GM18505 (cell line): ENCODE results near the gene ASCL3.
"Not testable (repeated sequence)": the region's sequence is repeated elsewhere in the genome, so short reads cannot be mapped to it uniquely, and the experiment has no call there.

Experiments used
- ATAC-seq: cut with Tn5 transposase; IDR thresholded peaks from one replicate; pipeline ENCODE4 v1.9.1; 2021; ENCODE audit not compliant: unreplicated experiment
- POLR2A ChIP-seq: IDR thresholded peaks from 4 replicates; pipeline ENCODE4 v1.6.1; 2011; ENCODE audit warnings: borderline replicate concordance; ENCODE audit not compliant: insufficient read depth, insufficient read length; ENCODE audit errors: extremely low read depth

ASCL3 gene

GRCh38 chr11:8964324-8965320 is 21.8 kb upstream of the ASCL3 start, which contains the start of gene TMEM9B:
Gene TMEM9B (minus strand): TSS chr11:8964442. CDS start chr11:8964313, 129 bp downstream.
- peak; percentile 73 for ATAC-seq
- peak; percentile 83 for TF ChIP-seq POLR2A

GRCh38 chr11:8963569-8964323 is 20.9 kb upstream of the ASCL3 start:
- ATAC-seq: peak; percentile 58
- no peak for TF ChIP-seq POLR2A

GRCh38 chr11:8962841-8963240 is 20.0 kb upstream of the ASCL3 start:
- TF ChIP-seq POLR2A: no peak
- no peak for ATAC-seq

GRCh38 chr11:8961401-8961800 is 18.6 kb upstream of the ASCL3 start:
- no peak for TF ChIP-seq POLR2A
- ATAC-seq: no peak

- no peak for TF ChIP-seq POLR2A
- ATAC-seq: no peak
Measured at GRCh38 chr11:8959546-8960166, 16.8 kb upstream of the ASCL3 start.

- ATAC-seq: no peak
- no peak for TF ChIP-seq POLR2A
Measured at GRCh38 chr11:8956860-8957259, 14.0 kb upstream of the ASCL3 start.

- no peak for TF ChIP-seq POLR2A
- no peak for ATAC-seq
Measured at GRCh38 chr11:8948886-8949285, 6.1 kb upstream of the ASCL3 start.

- no peak for ATAC-seq
- no peak for TF ChIP-seq POLR2A
Measured at GRCh38 chr11:8947230-8947943, 4.6 kb upstream of the ASCL3 start.

- ATAC-seq: no peak
- no peak for TF ChIP-seq POLR2A
Measured at GRCh38 chr11:8941341-8942103, 1.3 kb downstream of the ASCL3 start.

- no peak for TF ChIP-seq POLR2A
- no peak for ATAC-seq
Measured at GRCh38 chr11:8937659-8938058, 5.2 kb downstream of the ASCL3 start.

GRCh38 chr11:8937159-8937558 is 5.7 kb downstream of the ASCL3 start:
- TF ChIP-seq POLR2A: no peak
- no peak for ATAC-seq

- ATAC-seq: not testable (repeated sequence)
Measured at GRCh38 chr11:8935789-8936188, 7.0 kb downstream of the ASCL3 start.
